Astrocyte (in vitro differentiated cells and primary cell): Measurements from ENCODE around the gene GRIN2D. TPM values are rescaled to one million over a fixed set of nuclear protein-coding genes. Genes with fewer than 3 reads are reported as not detected.

Experiments used
- DNase-seq: peaks from one replicate; pipeline ENCODE4 v3.0.0-alpha.2; 2010; ENCODE audit warnings: low read depth
- FAIRE-seq: peaks from 2 replicates; lab custom pipeline; 2011; peaks lifted over from hg19 to GRCh38; lab: Jason Lieb, UNC
- H2AFZ ChIP-seq: 2 replicates; pipeline ENCODE4 v1.6.0; 2012; ENCODE audit warnings: low read depth, low read length, inconsistent platforms
- H3K27ac ChIP-seq: 2 replicates; pipeline ENCODE4 v1.5.1; 2011; ENCODE audit warnings: low read depth, low read length, inconsistent platforms
- H3K27me3 ChIP-seq: 2 replicates; pipeline ENCODE4 v1.6.0; 2011; ENCODE audit warnings: low read length, inconsistent platforms; ENCODE audit not compliant: insufficient read depth
- H3K36me3 ChIP-seq: 2 replicates; pipeline ENCODE4 v1.5.1; 2011; ENCODE audit warnings: low read length, inconsistent platforms; ENCODE audit not compliant: insufficient read depth
- H3K4me1 ChIP-seq: 2 replicates; pipeline ENCODE4 v1.5.1; 2011; ENCODE audit warnings: low read length, inconsistent platforms; ENCODE audit not compliant: insufficient read depth
- H3K4me2 ChIP-seq: 2 replicates; pipeline ENCODE4 v1.6.0; 2012; ENCODE audit warnings: low read length, inconsistent platforms
- H3K4me3 ChIP-seq: 2 replicates; pipeline ENCODE4 v1.5.1; 2011; ENCODE audit warnings: low read depth, mild to moderate bottlenecking, low read length, inconsistent platforms; ENCODE audit not compliant: insufficient read depth
- H3K79me2 ChIP-seq: 2 replicates; pipeline ENCODE4 v1.6.0; 2012; ENCODE audit warnings: mild to moderate bottlenecking, low read length, inconsistent platforms; ENCODE audit not compliant: insufficient read depth
- H3K9ac ChIP-seq: 2 replicates; pipeline ENCODE4 v1.6.0; 2012; ENCODE audit warnings: mild to moderate bottlenecking, low read length, inconsistent platforms
- H3K9me3 ChIP-seq: 2 replicates; pipeline ENCODE4 v1.5.1; 2012; ENCODE audit warnings: low read depth, mild to moderate bottlenecking, low read length, inconsistent platforms; ENCODE audit not compliant: insufficient read depth
- H4K20me1 ChIP-seq: 2 replicates; pipeline ENCODE4 v1.6.0; 2012; ENCODE audit warnings: low read length, inconsistent platforms; ENCODE audit not compliant: insufficient read depth
- H3K27ac Mint-ChIP-seq: one replicate; pipeline ENCODE4 v1.8.0; 2021; ENCODE audit warnings: mild to moderate bottlenecking, mixed read lengths; ENCODE audit not compliant: unreplicated experiment
- H3K27me3 Mint-ChIP-seq: one replicate; pipeline ENCODE4 v1.8.0; 2021; ENCODE audit warnings: low read depth, mixed read lengths; ENCODE audit not compliant: unreplicated experiment
- H3K36me3 Mint-ChIP-seq: one replicate; pipeline ENCODE4 v1.8.0; 2021; ENCODE audit warnings: low read depth, mixed read lengths; ENCODE audit not compliant: unreplicated experiment
- H3K4me1 Mint-ChIP-seq: one replicate; pipeline ENCODE4 v1.8.0; 2021; ENCODE audit warnings: low read depth, mixed read lengths; ENCODE audit not compliant: unreplicated experiment
- H3K4me3 Mint-ChIP-seq: one replicate; pipeline ENCODE4 v1.8.0; 2021; ENCODE audit warnings: mild to moderate bottlenecking, moderate library complexity, mixed read lengths; ENCODE audit not compliant: unreplicated experiment
- H3K9me3 Mint-ChIP-seq: one replicate; pipeline ENCODE4 v1.8.0; 2021; ENCODE audit warnings: mild to moderate bottlenecking, mixed read lengths; ENCODE audit not compliant: unreplicated experiment
- CTCF ChIP-seq: IDR thresholded peaks from 2 replicates; pipeline ENCODE4 v1.5.1; 2011; ENCODE audit warnings: low read depth, mild to moderate bottlenecking, inconsistent platforms, low read length, moderate library complexity; ENCODE audit not compliant: insufficient read depth
- EZH2 ChIP-seq: IDR thresholded peaks from 2 replicates; pipeline ENCODE4 v1.6.1; 2012; ENCODE audit warnings: mild to moderate bottlenecking, low read length, inconsistent platforms; ENCODE audit not compliant: insufficient read depth
- total RNA-seq: library from RNA; stranded (reverse); gene quantifications from 2 replicates; pipeline ENCODE4 v1.2.1, GENCODE V29; 2021

Gene GRIN2D
- total RNA-seq, 1 donor from 2014 or later = 6.2 TPM

- Mint-ChIP-seq H3K9me3 (peaks cover 2% of the 10 kb centered on the region), H3K27me3 (no peaks in the 10 kb centered on the region), H3K27ac (peak within 1 kb of the TSS; percentile 84), H3K4me3 (peak within 1 kb of the TSS; percentile 84), H3K4me1 (no peaks in the 10 kb centered on the region), H3K36me3 (no peaks in the 10 kb centered on the region)
- Histone ChIP-seq H3K79me2 (no peaks in the 10 kb centered on the region), H3K4me1 (peaks cover 6% of the 10 kb centered on the region), H3K4me3 (peak within 1 kb of the TSS; percentile 78), H3K27ac (peak within 1 kb of the TSS; percentile 74), H3K4me2 (peak within 1 kb of the TSS; percentile 98), H3K9ac (peak within 1 kb of the TSS; percentile 89), H3K9me3 (no peaks in the 10 kb centered on the region), H3K36me3 (no peaks in the 10 kb centered on the region), H4K20me1 (no peaks in the 10 kb centered on the region), H3K27me3 (no peaks in the 10 kb centered on the region), H2AFZ (peak within 1 kb of the TSS; percentile 85)
- TF ChIP-seq EZH2 (no peak), CTCF (no peak)
- FAIRE-seq (peak; percentile 95), DNase-seq (peak; percentile 95)
Observed at GRCh38 chr19:48363810-48364597, 29.5 kb upstream of the GRIN2D start, which contains the start of the genes SYNGR4 and TMEM143. Gene SYNGR4 (plus strand): TSS chr19:48364367. CDS start chr19:48365843, 1,476 bp downstream. Gene TMEM143 (minus strand): TSS chr19:48363940. CDS start chr19:48363920, 20 bp downstream.

GRCh38 chr19:48364598-48365348 is 28.7 kb upstream of the GRIN2D start:
- Histone ChIP-seq H3K36me3 (no peaks in the 10 kb centered on the region), H4K20me1 (no peaks in the 10 kb centered on the region), H3K9me3 (no peaks in the 10 kb centered on the region), H3K9ac (peak overlapping the region; percentile 89), H3K79me2 (no peaks in the 10 kb centered on the region), H3K27ac (no peak overlapping the region), H2AFZ (peak overlapping the region; percentile 72), H3K4me1 (peaks cover 6% of the 10 kb centered on the region), H3K27me3 (no peaks in the 10 kb centered on the region), H3K4me2 (peak overlapping the region; percentile 98), H3K4me3 (peak overlapping the region; percentile 78)
- no peaks in the 10 kb centered on the region for H3K36me3 Mint-ChIP-seq
- H3K27ac Mint-ChIP-seq = no peak overlapping the region
- FAIRE-seq = no peak
- no peaks in the 10 kb centered on the region for H3K4me1 Mint-ChIP-seq
- peaks cover 2% of the 10 kb centered on the region for H3K9me3 Mint-ChIP-seq
- H3K27me3 Mint-ChIP-seq = peaks cover 6% of the 10 kb centered on the region
- TF ChIP-seq CTCF (no peak), EZH2 (no peak)
- no peak for DNase-seq
- H3K4me3 Mint-ChIP-seq = peak overlapping the region; percentile 35
